ENCODE data around the gene CEP162.

GRCh38 chr6:84086545-84087429 is 140.7 kb downstream of the CEP162 start:
- TF ChIP-seq, protein P1, sequence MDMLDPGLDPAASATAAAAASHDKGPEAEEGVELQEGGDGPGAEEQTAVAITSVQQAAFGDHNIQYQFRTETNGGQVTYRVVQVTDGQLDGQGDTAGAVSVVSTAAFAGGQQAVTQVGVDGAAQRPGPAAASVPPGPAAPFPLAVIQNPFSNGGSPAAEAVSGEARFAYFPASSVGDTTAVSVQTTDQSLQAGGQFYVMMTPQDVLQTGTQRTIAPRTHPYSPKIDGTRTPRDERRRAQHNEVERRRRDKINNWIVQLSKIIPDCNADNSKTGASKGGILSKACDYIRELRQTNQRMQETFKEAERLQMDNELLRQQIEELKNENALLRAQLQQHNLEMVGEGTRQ (IDR thresholded peaks at IDR 0.05; ENCODE audit: low read length), result no peak
- TF ChIP-seq, protein P2, sequence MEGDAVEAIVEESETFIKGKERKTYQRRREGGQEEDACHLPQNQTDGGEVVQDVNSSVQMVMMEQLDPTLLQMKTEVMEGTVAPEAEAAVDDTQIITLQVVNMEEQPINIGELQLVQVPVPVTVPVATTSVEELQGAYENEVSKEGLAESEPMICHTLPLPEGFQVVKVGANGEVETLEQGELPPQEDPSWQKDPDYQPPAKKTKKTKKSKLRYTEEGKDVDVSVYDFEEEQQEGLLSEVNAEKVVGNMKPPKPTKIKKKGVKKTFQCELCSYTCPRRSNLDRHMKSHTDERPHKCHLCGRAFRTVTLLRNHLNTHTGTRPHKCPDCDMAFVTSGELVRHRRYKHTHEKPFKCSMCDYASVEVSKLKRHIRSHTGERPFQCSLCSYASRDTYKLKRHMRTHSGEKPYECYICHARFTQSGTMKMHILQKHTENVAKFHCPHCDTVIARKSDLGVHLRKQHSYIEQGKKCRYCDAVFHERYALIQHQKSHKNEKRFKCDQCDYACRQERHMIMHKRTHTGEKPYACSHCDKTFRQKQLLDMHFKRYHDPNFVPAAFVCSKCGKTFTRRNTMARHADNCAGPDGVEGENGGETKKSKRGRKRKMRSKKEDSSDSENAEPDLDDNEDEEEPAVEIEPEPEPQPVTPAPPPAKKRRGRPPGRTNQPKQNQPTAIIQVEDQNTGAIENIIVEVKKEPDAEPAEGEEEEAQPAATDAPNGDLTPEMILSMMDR (IDR thresholded peaks at IDR 0.05; ENCODE audit: control extremely low read depth in 1 of 3, insufficient read depth in 1 of 3, low read depth in 1 of 3, low read length in 3 of 3), result no peak
- no peak for TF ChIP-seq CHD2 (IDR thresholded peaks at IDR 0.05; ENCODE audit: low read length)

All from H1 (cell line).